Liver (tissue), 9 donors: ENCODE data around the gene USP6NL. TPM values are rescaled to one million over a fixed set of nuclear protein-coding genes. Genes with fewer than 3 reads are reported as not detected.

Experiments used
- DNase-seq: peaks from one replicate; pipeline ENCODE4 v3.0.0-alpha.2; 2017; ENCODE audit warnings: low spot score
- H3K27ac ChIP-seq, 2 donors: one replicate each; pipeline ENCODE4 v1.7.0; 2013; ENCODE audit warnings: inconsistent platforms in 2 of 2, low read length in 2 of 2, control low read depth in 1 of 2, low read depth in 1 of 2, mild to moderate bottlenecking in 1 of 2
- H3K27me3 ChIP-seq, 4 donors: one replicate each; pipeline versions ENCODE4 v1.6.1 to v1.7.0; 2013; ENCODE audit warnings: low read length in 3 of 4, inconsistent platforms in 1 of 4, mild to moderate bottlenecking in 1 of 4, moderate library complexity in 1 of 4; ENCODE audit not compliant: control insufficient read depth in 4 of 4, insufficient read depth in 4 of 4
- H3K36me3 ChIP-seq, 4 donors: one replicate each; pipeline versions ENCODE4 v1.6.1 to v1.7.0; 2013; ENCODE audit warnings: low read length in 3 of 4, mild to moderate bottlenecking in 3 of 4, low read depth in 1 of 4, moderate library complexity in 1 of 4; ENCODE audit not compliant: control insufficient read depth in 4 of 4, insufficient read depth in 3 of 4
- H3K4me1 ChIP-seq, 4 donors: one replicate each; pipeline versions ENCODE4 v1.6.1 to v1.7.0; 2013; ENCODE audit warnings: low read length in 3 of 4, mild to moderate bottlenecking in 3 of 4, moderate library complexity in 1 of 4; ENCODE audit not compliant: control insufficient read depth in 4 of 4, insufficient read depth in 4 of 4
- H3K4me3 ChIP-seq, 3 donors: one replicate each; pipeline versions ENCODE4 v1.6.1 to v1.7.0; 2013; ENCODE audit warnings: low read length in 3 of 3, control low read depth in 1 of 3, low read depth in 1 of 3, mild to moderate bottlenecking in 1 of 3
- H3K9ac ChIP-seq, 2 donors: one replicate each; pipeline ENCODE4 v1.7.0; 2013; ENCODE audit warnings: low read length in 2 of 2, mild to moderate bottlenecking in 2 of 2, moderate library complexity in 2 of 2, control low read depth in 1 of 2, low read depth in 1 of 2
- H3K9me3 ChIP-seq, 4 donors: one replicate each; pipeline versions ENCODE4 v1.6.1 to v1.7.0; 2013; ENCODE audit warnings: low read length in 3 of 4; ENCODE audit not compliant: control insufficient read depth in 4 of 4
- EGR1 ChIP-seq, 2 donors: IDR thresholded peaks; 2 replicates each; pipeline ENCODE4 v1.6.1; 2016 to 2018; ENCODE audit warnings: antibody characterized with exemption in 2 of 2, low read depth in 2 of 2
- FOXA1 ChIP-seq: IDR thresholded peaks from 2 replicates; pipeline ENCODE4 v1.6.1; 2016; ENCODE audit warnings: antibody characterized with exemption
- FOXA2 ChIP-seq: IDR thresholded peaks from 2 replicates; pipeline ENCODE4 v1.6.1; 2016; ENCODE audit warnings: antibody characterized with exemption
- GABPA ChIP-seq, 2 donors: IDR thresholded peaks in 1 of 2; conservative IDR thresholded peaks in 1 of 2; 2 replicates each; pipeline ENCODE4 v1.6.1; 2016; ENCODE audit warnings: antibody characterized with exemption in 2 of 2, mild to moderate bottlenecking in 1 of 2, moderate library complexity in 1 of 2
- HNF4A ChIP-seq, 2 donors: conservative IDR thresholded peaks; 2 replicates each; pipeline ENCODE4 v1.6.1; 2016; ENCODE audit warnings: antibody characterized with exemption in 2 of 2, mild to moderate bottlenecking in 2 of 2
- HNF4G ChIP-seq: IDR thresholded peaks from 2 replicates; pipeline ENCODE4 v1.6.1; 2016; ENCODE audit warnings: antibody characterized with exemption
- JUND ChIP-seq, 2 donors: IDR thresholded peaks; 2 replicates each; pipeline ENCODE4 v1.6.1; 2016; ENCODE audit warnings: antibody characterized with exemption in 2 of 2
- MAX ChIP-seq: IDR thresholded peaks from 2 replicates; pipeline ENCODE4 v1.6.1; 2016; ENCODE audit warnings: antibody characterized with exemption
- NR2F2 ChIP-seq: IDR thresholded peaks from 2 replicates; pipeline ENCODE4 v1.6.1; 2016; ENCODE audit warnings: antibody characterized with exemption
- RAD21 ChIP-seq, 2 donors: IDR thresholded peaks; 2 replicates each; pipeline ENCODE4 v1.6.1; 2016; ENCODE audit warnings: antibody characterized with exemption in 2 of 2, mild to moderate bottlenecking in 2 of 2
- REST ChIP-seq: IDR thresholded peaks from 2 replicates; pipeline ENCODE4 v1.6.1; 2016; ENCODE audit warnings: antibody characterized with exemption, mild to moderate bottlenecking
- SP1 ChIP-seq: IDR thresholded peaks from 2 replicates; pipeline ENCODE4 v1.6.1; 2018; ENCODE audit warnings: antibody characterized with exemption, mild to moderate bottlenecking
- TAF1 ChIP-seq: conservative IDR thresholded peaks from 2 replicates; pipeline ENCODE4 v1.6.1; 2016; ENCODE audit warnings: antibody characterized with exemption, mild to moderate bottlenecking
- YY1 ChIP-seq: IDR thresholded peaks from 2 replicates; pipeline ENCODE4 v1.6.1; 2016; ENCODE audit warnings: antibody characterized with exemption, mild to moderate bottlenecking
- ZBTB33 ChIP-seq: IDR thresholded peaks from 2 replicates; pipeline ENCODE4 v1.6.1; 2016; ENCODE audit warnings: antibody characterized with exemption
- WGBS: extraction: QIAGEN DNeasy Blood & Tissue Kit; methylation state at CpG from one replicate; pipeline ENCODE4 v1.1.7; 2013; 5-methylcytosine and 5-hydroxymethylcytosine counted together
- polyA plus RNA-seq, 2 donors: library from polyadenylated mRNA; stranded (reverse) in 1 of 2; unstranded in 1 of 2; fragments of 200-250 nt in 1 of 2; fragments of >200 nt in 1 of 2; fragmentation: Nextera tagmentation in 1 of 2; extraction: Ambion mirVana in 1 of 2; gene quantifications; one replicate each; pipeline versions ENCODE4 v1.2.1 to v1.2.3, GENCODE V29; 2013 to 2015
- total RNA-seq, 2 donors: library from RNA; depleted of rRNA; stranded (reverse); fragments of >200 nt; gene quantifications; one replicate each; pipeline ENCODE4 v1.2.3, GENCODE V29; 2014
- TF ChIP-seq, protein P1 (sequence below): IDR thresholded peaks from 2 replicates; pipeline ENCODE4 v1.6.1; 2016; ENCODE audit warnings: antibody characterized with exemption
- donor health status: healthy.
- donor health status: healthy.
- donor health status: healthy.
- donor health status: healthy.
- donor health status: healthy.

The USP6NL gene
- total and polyA plus RNA-seq, 4 donors = 3.8 to 15.0 (median 10.2) TPM

GRCh38 chr10:11441151-11441535 lies 170.3 kb downstream of the USP6NL start:
- H3K9ac ChIP-seq = no peak overlapping the region
- H3K4me1 ChIP-seq = no peaks in the 10 kb centered on the region
- H3K4me3 ChIP-seq = no peak overlapping the region
- H3K9me3 ChIP-seq = no peaks in the 10 kb centered on the region
- peaks cover 0 to 4% (median 0%) of the 10 kb centered on the region in 4 donors for H3K27me3 ChIP-seq
- DNase-seq = no peak
- no peaks in the 10 kb centered on the region for H3K36me3 ChIP-seq
- no peak overlapping the region for H3K27ac ChIP-seq
- WGBS = 88% methylated on average over 16 of the region's 16 CpGs
- TF ChIP-seq FOXA1 = no peak
- no peak for TF ChIP-seq FOXA2
- no peak for TF ChIP-seq SP1
- no peak for TF ChIP-seq HNF4G
- TF ChIP-seq YY1 = no peak
- no peak for TF ChIP-seq REST
- TF ChIP-seq RAD21 (IDR thresholded peaks at IDR 0.05) = no peak
- no peak for TF ChIP-seq TAF1
- TF ChIP-seq, protein P1, sequence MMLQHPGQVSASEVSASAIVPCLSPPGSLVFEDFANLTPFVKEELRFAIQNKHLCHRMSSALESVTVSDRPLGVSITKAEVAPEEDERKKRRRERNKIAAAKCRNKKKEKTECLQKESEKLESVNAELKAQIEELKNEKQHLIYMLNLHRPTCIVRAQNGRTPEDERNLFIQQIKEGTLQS = no peak
- TF ChIP-seq EGR1 (IDR thresholded peaks at IDR 0.05; ENCODE audit: low read depth in 2 of 2) = no peak
- TF ChIP-seq HNF4A (conservative IDR thresholded peaks at IDR 0.05) = no peak

GRCh38 chr10:11440250-11441150 lies 170.9 kb downstream of the USP6NL start:
- WGBS = 79% methylated on average over 15 of the region's 15 CpGs
- Histone ChIP-seq H3K9me3 (no peaks in the 10 kb centered on the region), H3K4me3 (no peak overlapping the region)

DNA sequence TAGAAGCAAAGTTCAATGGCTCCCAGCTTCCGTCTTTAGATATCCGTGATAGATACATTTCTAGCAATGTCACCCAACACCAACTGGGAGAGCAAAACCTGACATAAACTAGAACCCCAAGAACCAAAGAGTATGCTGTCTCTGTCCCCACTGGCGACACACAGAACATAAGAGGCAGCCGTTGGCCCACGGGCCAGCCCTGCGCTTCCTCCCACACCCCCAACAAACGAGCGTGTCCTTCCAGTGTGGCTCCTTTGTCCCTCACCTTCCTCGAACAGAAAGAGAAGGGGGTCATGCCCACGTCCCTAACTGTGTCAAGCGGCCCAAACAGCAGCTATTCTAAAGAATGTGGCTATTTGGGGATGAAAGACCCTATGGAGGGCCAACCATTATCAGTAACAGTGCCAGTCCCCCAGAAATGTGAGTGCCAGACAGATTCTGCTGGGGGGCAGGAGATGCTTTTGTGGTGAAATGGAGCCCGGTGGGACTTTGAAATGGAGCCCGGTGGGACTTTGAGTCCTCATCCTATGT lies 171.9 kb downstream of the USP6NL start:
- Histone ChIP-seq H3K36me3 (no peaks in the 10 kb centered on the region), H3K9ac (no peak overlapping the region), H3K27me3 (peaks cover 0 to 4% (median 0%) of the 10 kb centered on the region in 4 donors), H3K4me1 (no peaks in the 10 kb centered on the region), H3K27ac (no peak overlapping the region), H3K4me3 (no peak overlapping the region), H3K9me3 (no peaks in the 10 kb centered on the region)
- 86% methylated on average over 13 of the region's 13 CpGs for WGBS
- DNase-seq = no peak
- no peak for TF ChIP-seq NR2F2
- no peak for TF ChIP-seq TAF1
- TF ChIP-seq JUND (IDR thresholded peaks at IDR 0.05) = no peak
- no peak for TF ChIP-seq RAD21 (IDR thresholded peaks at IDR 0.05)
- no peak for TF ChIP-seq REST
- no peak for TF ChIP-seq GABPA (IDR thresholded peaks at IDR 0.05 in 1 of 2, conservative IDR thresholded peaks at IDR 0.05 in 1 of 2)
- no peak for TF ChIP-seq FOXA2
- no peak for TF ChIP-seq ZBTB33
- TF ChIP-seq MAX = no peak
- TF ChIP-seq SP1 = no peak
- TF ChIP-seq HNF4G = no peak
- no peak for TF ChIP-seq FOXA1
- no peak for TF ChIP-seq EGR1 (IDR thresholded peaks at IDR 0.05; ENCODE audit: low read depth in 2 of 2)

More at GRCh38 chr10:11440250-11441150, 170.9 kb downstream of the USP6NL start:
- Histone ChIP-seq H3K4me1 (no peaks in the 10 kb centered on the region), H3K36me3 (no peaks in the 10 kb centered on the region), H3K9ac (no peak overlapping the region), H3K27ac (no peak overlapping the region), H3K27me3 (peaks cover 0 to 4% (median 0%) of the 10 kb centered on the region in 4 donors)
- DNase-seq = no peak
- no peak for TF ChIP-seq NR2F2
